ENCODE data around the gene UTP14C. TPM values are rescaled to one million over a fixed set of nuclear protein-coding genes. Genes with fewer than 3 reads are reported as not detected.

UTP14C gene
- total RNA-seq, 4 donors from 2014 or later: 13.8 to 17.0 (median 16.2) TPM

DNA sequence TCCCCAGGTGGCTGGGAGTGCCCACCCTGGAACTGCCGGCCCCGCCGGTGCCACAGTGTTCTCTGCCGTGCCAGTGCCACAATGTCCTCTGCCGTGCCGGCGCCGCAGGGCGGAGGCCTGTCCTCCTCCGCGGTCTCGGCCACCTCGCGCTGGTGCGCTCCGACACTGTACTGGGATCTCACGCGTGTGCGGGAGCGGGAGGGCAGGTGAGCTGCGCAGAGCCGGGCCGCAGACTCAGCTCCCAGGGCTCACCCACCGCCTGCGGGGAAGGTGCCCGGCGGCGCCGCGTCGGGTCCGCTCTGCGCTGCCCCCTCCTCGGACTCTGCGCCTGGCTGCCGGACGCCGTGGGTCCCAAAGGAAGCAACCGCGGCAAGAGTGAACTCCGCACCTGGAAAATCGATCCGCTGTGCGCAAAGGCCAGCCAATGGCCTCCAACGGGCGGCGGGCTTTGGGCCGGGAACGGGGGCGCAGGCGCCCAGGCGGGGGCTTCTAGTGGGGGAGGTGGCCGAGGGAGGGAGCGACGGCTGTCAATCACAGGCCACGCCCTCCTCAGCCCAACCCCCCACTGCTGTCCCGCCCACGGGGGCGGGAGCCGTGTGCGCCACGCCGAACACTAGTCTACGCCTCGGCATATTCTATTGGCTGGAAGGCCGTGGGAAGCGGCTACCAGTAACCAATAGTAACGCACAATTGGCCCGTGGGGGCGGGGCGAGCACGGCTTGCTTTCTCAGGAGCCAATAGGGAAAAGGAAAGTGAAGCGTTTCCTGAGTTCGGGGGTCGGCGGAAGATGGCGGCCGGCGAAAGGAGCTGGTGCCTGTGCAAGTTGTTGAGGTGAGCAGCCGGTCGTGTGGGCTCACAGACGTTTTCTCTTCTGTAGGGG is 12.6 kb upstream of the UTP14C start, which contains the start of gene ALG11:
Gene ALG11 (plus strand): TSS at position 767 of the 880 bp plus-strand sequence. CDS start 21 bp downstream, at position 788.
- TF ChIP-seq EP300 (IDR thresholded peaks at IDR 0.05): no peak
- TF ChIP-seq POLR2AphosphoS5 (IDR thresholded peaks at IDR 0.05): peak; percentile 79 to 83
- no peak for TF ChIP-seq POLR2A (IDR thresholded peaks at IDR 0.05; ENCODE audit: low read depth)
- TF ChIP-seq, protein P1, sequence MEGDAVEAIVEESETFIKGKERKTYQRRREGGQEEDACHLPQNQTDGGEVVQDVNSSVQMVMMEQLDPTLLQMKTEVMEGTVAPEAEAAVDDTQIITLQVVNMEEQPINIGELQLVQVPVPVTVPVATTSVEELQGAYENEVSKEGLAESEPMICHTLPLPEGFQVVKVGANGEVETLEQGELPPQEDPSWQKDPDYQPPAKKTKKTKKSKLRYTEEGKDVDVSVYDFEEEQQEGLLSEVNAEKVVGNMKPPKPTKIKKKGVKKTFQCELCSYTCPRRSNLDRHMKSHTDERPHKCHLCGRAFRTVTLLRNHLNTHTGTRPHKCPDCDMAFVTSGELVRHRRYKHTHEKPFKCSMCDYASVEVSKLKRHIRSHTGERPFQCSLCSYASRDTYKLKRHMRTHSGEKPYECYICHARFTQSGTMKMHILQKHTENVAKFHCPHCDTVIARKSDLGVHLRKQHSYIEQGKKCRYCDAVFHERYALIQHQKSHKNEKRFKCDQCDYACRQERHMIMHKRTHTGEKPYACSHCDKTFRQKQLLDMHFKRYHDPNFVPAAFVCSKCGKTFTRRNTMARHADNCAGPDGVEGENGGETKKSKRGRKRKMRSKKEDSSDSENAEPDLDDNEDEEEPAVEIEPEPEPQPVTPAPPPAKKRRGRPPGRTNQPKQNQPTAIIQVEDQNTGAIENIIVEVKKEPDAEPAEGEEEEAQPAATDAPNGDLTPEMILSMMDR (IDR thresholded peaks at IDR 0.05): no peak
- 0% methylated on average over 18 of the region's 82 CpGs for WGBS
- no peaks in the 10 kb centered on the region for H3K27me3 ChIP-seq
- H3K4me1 ChIP-seq: peaks cover 15 to 45% (median 27%) of the 10 kb centered on the region in 4 donors
- intact Hi-C loops (cut with DNase I): no loop called here
- no peaks in the 10 kb centered on the region for H3K9me3 ChIP-seq
- DNase-seq (ENCODE audit: extremely low spot score): peak; percentile 100
- peak within 1 kb of the TSS; percentile 73 to 82 (median 80) for H3K27ac ChIP-seq (replicated peaks in 1 of 4)
- H3K36me3 ChIP-seq: peaks cover 0 to 8% (median 6%) of the 10 kb centered on the region in 4 donors
- peak within 1 kb of the TSS; percentile 90 to 98 (median 93) for H3K4me3 ChIP-seq

DNA sequence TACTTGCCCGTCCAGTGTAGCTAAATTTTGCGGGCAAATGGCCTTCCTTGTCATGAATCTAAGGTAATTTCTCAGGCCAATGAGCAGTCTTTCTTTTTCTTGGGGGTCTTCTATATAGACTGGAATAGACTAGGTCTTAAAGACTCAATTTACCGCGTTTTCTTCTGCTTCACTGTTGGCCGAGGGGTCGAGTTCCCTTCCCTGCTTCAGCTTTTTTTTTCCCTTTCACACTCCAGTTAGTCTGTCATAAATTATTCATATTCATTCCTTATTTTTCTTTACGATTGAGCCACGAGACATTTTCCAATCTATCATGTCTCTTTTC is 12.0 kb upstream of the UTP14C start:
- WGBS: 1% methylated on average over 8 of the region's 8 CpGs
- no peak for DNase-seq (ENCODE audit: extremely low spot score)
- peak overlapping the region; percentile 90 to 98 (median 93) for H3K4me3 ChIP-seq
- TF ChIP-seq POLR2A (IDR thresholded peaks at IDR 0.05; ENCODE audit: low read depth) (peak; percentile 16), POLR2AphosphoS5 (IDR thresholded peaks at IDR 0.05) (no peak), EP300 (IDR thresholded peaks at IDR 0.05) (no peak)
- TF ChIP-seq, protein P1 (IDR thresholded peaks at IDR 0.05): no peak
- no peaks in the 10 kb centered on the region for H3K9me3 ChIP-seq
- intact Hi-C loops (cut with DNase I): no loop called here
- peak overlapping the region; percentile 68 to 82 (median 76) for H3K27ac ChIP-seq (replicated peaks in 1 of 4)
- H3K4me1 ChIP-seq: peaks cover 15 to 45% (median 27%) of the 10 kb centered on the region in 4 donors
- peaks cover 0 to 8% (median 6%) of the 10 kb centered on the region in 4 donors for H3K36me3 ChIP-seq
- no peaks in the 10 kb centered on the region for H3K27me3 ChIP-seq

DNA sequence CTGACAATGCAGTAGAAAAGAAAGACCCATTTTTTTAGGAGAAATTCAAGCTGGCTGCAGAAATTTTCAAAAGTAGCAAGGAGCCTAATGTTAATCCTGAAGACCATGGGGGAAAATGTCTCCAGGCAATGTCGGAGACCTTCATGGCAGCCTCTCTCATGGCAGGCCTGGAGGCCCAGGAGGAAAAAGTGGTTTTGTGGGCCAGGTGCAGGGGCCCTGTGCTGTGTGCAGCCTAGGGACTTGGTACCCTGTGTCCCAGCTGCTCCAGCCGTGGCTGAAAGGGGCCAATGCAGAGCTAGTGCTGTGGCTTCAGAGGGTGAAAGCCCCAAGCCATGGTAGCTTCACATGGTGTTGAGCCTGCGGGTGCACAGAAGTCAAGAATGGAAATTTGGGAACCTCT is 8.2 kb upstream of the UTP14C start:
- Histone ChIP-seq H3K36me3 (peaks cover 17 to 43% (median 29%) of the 10 kb centered on the region in 4 donors), H3K9me3 (no peaks in the 10 kb centered on the region), H3K4me1 (peaks cover 9 to 25% (median 14%) of the 10 kb centered on the region in 4 donors), H3K27ac (replicated peaks in 1 of 4) (no peak overlapping the region), H3K27me3 (no peaks in the 10 kb centered on the region), H3K4me3 (no peak overlapping the region)
- intact Hi-C loops (cut with DNase I): no loop called here
- TF ChIP-seq, protein P1 (IDR thresholded peaks at IDR 0.05): no peak
- TF ChIP-seq POLR2AphosphoS5 (IDR thresholded peaks at IDR 0.05) (no peak), EP300 (IDR thresholded peaks at IDR 0.05) (no peak), POLR2A (IDR thresholded peaks at IDR 0.05; ENCODE audit: low read depth) (no peak)
- 96% methylated on average over 3 of the region's 3 CpGs for WGBS
- no peak for DNase-seq (ENCODE audit: extremely low spot score)

DNA sequence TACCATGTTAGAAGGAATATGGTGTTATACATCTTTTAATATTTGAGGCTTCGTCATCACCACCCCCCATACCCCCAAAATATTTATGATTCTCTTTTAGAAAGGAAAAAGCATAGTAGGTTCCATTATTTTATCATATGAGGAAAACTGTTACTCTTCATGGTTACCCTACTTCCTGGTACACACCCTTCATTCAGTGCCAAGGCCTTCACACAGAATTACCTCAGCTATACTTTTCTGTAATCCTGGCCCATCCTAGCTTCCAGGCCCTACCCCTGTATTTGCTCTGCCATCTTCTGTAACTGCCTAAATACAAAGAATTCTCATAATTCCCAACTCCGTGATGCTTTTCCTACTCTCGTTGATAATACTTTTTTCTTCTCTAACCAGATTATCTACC is 4.3 kb upstream of the UTP14C start:
- Histone ChIP-seq H3K4me3 (no peak overlapping the region), H3K9me3 (no peaks in the 10 kb centered on the region), H3K36me3 (peaks cover 17 to 77% (median 55%) of the 10 kb centered on the region in 4 donors), H3K27ac (replicated peaks in 1 of 4) (no peak overlapping the region), H3K4me1 (no peaks in the 10 kb centered on the region), H3K27me3 (no peaks in the 10 kb centered on the region)
- WGBS: 94% methylated on average over 3 of the region's 3 CpGs
- DNase-seq (ENCODE audit: extremely low spot score): no peak
- intact Hi-C loops (cut with DNase I): no loop called here
- no peak for TF ChIP-seq POLR2AphosphoS5 (IDR thresholded peaks at IDR 0.05)
- TF ChIP-seq POLR2A (IDR thresholded peaks at IDR 0.05; ENCODE audit: low read depth): no peak
- TF ChIP-seq, protein P1 (IDR thresholded peaks at IDR 0.05): no peak
- no peak for TF ChIP-seq EP300 (IDR thresholded peaks at IDR 0.05)

Data from esophagus muscularis mucosa (tissue), 4 donors.